Choroid plexus epithelial cell (primary cell): ENCODE results near the gene PHF14.

ENCODE experiments used
- DNase-seq: peaks from one replicate; pipeline ENCODE4 v3.0.0-alpha.2; 2010; ENCODE audit warnings: low read depth
- H3K4me3 ChIP-seq: 2 replicates; pipeline ENCODE4 v1.5.1; 2011; ENCODE audit warnings: low read depth, mild to moderate bottlenecking, control low read depth, low read length, moderate library complexity
- CTCF ChIP-seq: conservative IDR thresholded peaks from 2 replicates; pipeline ENCODE4 v1.5.1; 2011; ENCODE audit warnings: low read depth, mild to moderate bottlenecking, control low read depth, inconsistent platforms, low read length, moderate library complexity

The PHF14 gene

DNA sequence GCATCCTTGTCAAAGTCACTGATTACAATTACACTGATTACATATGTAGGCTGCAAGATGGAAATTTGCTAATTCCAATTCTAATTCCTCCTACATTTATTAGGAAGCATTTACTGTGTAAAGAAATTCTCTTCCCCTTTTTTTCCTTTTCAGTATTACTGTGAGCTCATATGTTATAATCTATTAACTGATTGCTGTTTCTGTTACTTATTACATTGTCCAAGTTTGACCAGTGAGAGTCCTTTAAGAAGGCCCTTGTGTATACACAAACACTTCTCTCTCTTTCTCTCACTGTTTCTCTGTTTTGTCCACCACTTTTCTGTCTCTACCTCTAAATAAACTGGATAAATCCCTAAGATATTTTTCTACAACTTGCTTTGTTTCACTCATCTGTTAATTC, 31.5 kb downstream of the PHF14 start:
- TF ChIP-seq CTCF = no peak
- H3K4me3 ChIP-seq = no peak overlapping the region
- no peak for DNase-seq

GRCh38 chr7:11006291-11006690, 32.6 kb downstream of the PHF14 start:
- DNase-seq = no peak
- H3K4me3 ChIP-seq = no peak overlapping the region
- TF ChIP-seq CTCF = no peak

DNA sequence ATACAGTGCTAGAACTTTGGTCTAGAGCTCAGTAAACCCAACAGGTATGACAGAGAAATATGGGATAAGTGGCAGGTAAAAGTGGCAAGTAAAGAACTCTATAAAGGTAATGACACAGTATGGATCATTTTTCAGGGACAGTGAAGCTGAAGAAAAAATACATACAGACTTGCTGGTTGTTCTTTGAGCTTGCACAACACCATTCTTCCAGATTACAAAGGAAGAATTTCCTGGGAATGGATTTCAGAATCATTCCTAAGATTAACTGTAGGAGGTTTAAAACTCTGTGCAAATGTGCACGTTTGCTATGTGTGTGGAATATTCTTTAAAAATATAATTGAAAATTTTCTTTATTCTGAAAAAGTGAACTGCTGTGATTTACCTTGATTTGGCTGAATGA, 36.0 kb downstream of the PHF14 start:
- H3K4me3 ChIP-seq = no peak overlapping the region
- no peak for TF ChIP-seq CTCF
- no peak for DNase-seq

- no peak overlapping the region for H3K4me3 ChIP-seq
- TF ChIP-seq CTCF = no peak
- no peak for DNase-seq
These were observed 47.8 kb downstream of the PHF14 start for GRCh38 chr7:11021468-11021867.

DNA sequence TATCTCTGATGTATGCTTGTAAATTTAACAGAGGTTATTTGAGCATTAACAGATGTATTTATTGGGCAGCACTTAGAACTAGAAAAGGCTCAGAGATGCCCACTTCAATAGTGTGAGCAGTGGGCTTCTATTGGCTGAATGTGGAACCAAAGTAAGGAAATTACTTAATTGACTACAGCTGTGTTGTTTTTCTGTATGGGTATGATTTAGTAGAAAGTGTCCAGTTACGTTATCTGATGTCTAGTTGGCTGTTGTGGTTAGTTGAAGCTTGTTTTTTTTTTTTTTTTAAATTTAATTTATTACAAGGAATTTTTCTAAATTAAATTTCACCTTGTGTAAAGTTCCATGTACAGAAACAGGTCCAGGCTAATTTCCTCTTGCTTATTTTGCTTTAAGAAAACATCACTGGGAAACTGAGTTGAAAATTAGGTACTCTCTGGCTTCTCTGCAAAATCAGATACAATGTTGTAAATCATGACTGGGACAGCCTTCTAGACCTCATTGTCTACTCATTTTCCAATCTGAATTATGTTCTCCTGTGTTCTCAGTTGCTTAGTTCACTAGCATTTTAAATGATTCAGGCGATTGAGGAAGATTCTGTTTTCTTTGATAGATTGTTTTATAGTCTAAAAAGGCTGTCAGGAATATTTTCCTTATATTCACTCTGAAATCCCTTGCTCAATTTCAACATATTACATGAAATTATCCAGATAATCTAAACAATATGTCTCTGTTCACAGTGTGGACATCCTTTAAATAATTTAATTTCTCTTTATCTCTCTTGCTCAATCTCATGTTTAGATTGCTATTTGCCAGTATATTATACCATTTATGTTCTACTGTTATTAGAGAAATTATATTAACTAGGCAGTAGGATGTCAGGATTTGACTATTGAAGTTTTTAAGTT, 53.0 kb downstream of the PHF14 start:
- no peak overlapping the region for H3K4me3 ChIP-seq
- no peak for DNase-seq
- no peak for TF ChIP-seq CTCF

DNA sequence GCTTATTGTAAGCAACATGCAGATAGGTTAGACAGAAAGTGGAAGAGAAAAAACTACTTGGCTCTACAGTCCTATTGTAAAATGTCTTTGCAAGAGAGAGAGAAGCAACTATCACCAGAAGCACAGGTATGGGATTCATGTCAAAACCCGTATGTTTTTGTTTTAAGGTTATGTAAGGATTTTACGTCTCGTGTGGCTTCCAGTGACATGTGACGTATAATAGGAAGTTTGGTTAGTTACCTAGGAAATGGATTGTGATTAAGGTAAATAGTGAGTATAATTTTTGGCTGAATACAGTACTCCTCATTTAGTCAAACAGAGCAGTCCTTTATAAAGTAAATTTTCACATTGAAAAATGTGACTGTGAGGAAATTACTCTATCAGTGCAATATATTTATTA, 62.0 kb downstream of the PHF14 start:
- no peak for TF ChIP-seq CTCF
- H3K4me3 ChIP-seq = no peak overlapping the region
- DNase-seq = no peak

DNA sequence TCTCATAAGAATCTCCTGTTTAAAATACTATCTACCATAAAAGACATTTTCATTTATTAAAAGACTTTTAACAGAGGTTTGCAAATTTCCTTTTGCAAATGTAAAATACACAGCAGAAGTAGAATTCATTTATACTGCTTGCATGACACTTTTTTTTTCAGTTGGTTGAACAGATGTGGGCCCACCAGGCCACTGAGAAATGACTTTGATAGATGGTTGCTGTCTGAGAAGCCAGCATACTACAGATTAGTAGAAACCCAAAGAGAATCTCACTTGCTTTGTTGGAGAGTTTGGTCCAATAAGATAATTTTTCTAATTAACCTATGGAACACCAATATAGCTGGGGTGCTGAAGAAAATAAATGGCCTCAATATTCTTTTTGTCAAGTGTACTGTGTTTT, 66.3 kb downstream of the PHF14 start:
- no peak for TF ChIP-seq CTCF
- no peak for DNase-seq
- no peak overlapping the region for H3K4me3 ChIP-seq
